ENCODE data around the gene TEAD4.

The TEAD4 gene

GRCh38 chr12:3045494-3045893 is 86.3 kb downstream of the TEAD4 start:
- no peaks in the 10 kb centered on the region for H3K27me3 ChIP-seq (ENCODE audit: insufficient read depth, poor library complexity, severe bottlenecking)
- H3K4me1 ChIP-seq (ENCODE audit: insufficient read depth, poor library complexity, severe bottlenecking), result no peaks in the 10 kb centered on the region
- ATAC-seq (ENCODE audit: low read depth) (no peak), DNase-seq (ENCODE audit: low spot score) (no peak)
- no peak for TF ChIP-seq CTCF (IDR thresholded peaks at IDR 0.05; ENCODE audit: poor library complexity, severe bottlenecking)
- H3K36me3 ChIP-seq (ENCODE audit: low read depth), result peaks cover 2% of the 10 kb centered on the region; the same call in 1 of the 2 replicates
- H3K4me3 ChIP-seq (ENCODE audit: severe bottlenecking), result no peak overlapping the region
- no peak overlapping the region for H3K27ac ChIP-seq (ENCODE audit: poor library complexity, severe bottlenecking)
- H3K9me3 ChIP-seq (ENCODE audit: severe bottlenecking), result no peaks in the 10 kb centered on the region

- Histone ChIP-seq H3K4me3 (ENCODE audit: severe bottlenecking) (no peak overlapping the region), H3K27me3 (ENCODE audit: insufficient read depth, poor library complexity, severe bottlenecking) (no peaks in the 10 kb centered on the region), H3K36me3 (ENCODE audit: low read depth) (no peaks in the 10 kb centered on the region), H3K4me1 (ENCODE audit: insufficient read depth, poor library complexity, severe bottlenecking) (no peaks in the 10 kb centered on the region), H3K9me3 (ENCODE audit: severe bottlenecking) (no peaks in the 10 kb centered on the region), H3K27ac (ENCODE audit: poor library complexity, severe bottlenecking) (no peak overlapping the region)
- DNase-seq (ENCODE audit: low spot score), result no peak
- TF ChIP-seq CTCF (IDR thresholded peaks at IDR 0.05; ENCODE audit: poor library complexity, severe bottlenecking), result no peak
- ATAC-seq (ENCODE audit: low read depth), result no peak
Observed at GRCh38 chr12:3045989-3046388, 86.8 kb downstream of the TEAD4 start.

GRCh38 chr12:3046441-3047200 is 87.4 kb downstream of the TEAD4 start:
- no peaks in the 10 kb centered on the region for H3K4me1 ChIP-seq (ENCODE audit: insufficient read depth, poor library complexity, severe bottlenecking)
- H3K36me3 ChIP-seq (ENCODE audit: low read depth), result no peaks in the 10 kb centered on the region
- H3K4me3 ChIP-seq (ENCODE audit: severe bottlenecking), result no peak overlapping the region
- H3K9me3 ChIP-seq (ENCODE audit: severe bottlenecking), result no peaks in the 10 kb centered on the region
- H3K27ac ChIP-seq (ENCODE audit: poor library complexity, severe bottlenecking), result no peak overlapping the region
- ATAC-seq (ENCODE audit: low read depth) (no peak), DNase-seq (ENCODE audit: low spot score) (no peak)
- H3K27me3 ChIP-seq (ENCODE audit: insufficient read depth, poor library complexity, severe bottlenecking), result no peaks in the 10 kb centered on the region
- no peak for TF ChIP-seq CTCF (IDR thresholded peaks at IDR 0.05; ENCODE audit: poor library complexity, severe bottlenecking)

- ATAC-seq (ENCODE audit: low read depth), result no peak
- no peak overlapping the region for H3K4me3 ChIP-seq (ENCODE audit: severe bottlenecking)
- H3K27me3 ChIP-seq (ENCODE audit: insufficient read depth, poor library complexity, severe bottlenecking), result no peaks in the 10 kb centered on the region
- TF ChIP-seq CTCF (IDR thresholded peaks at IDR 0.05; ENCODE audit: poor library complexity, severe bottlenecking), result no peak
- no peaks in the 10 kb centered on the region for H3K36me3 ChIP-seq (ENCODE audit: low read depth)
- no peaks in the 10 kb centered on the region for H3K9me3 ChIP-seq (ENCODE audit: severe bottlenecking)
- no peaks in the 10 kb centered on the region for H3K4me1 ChIP-seq (ENCODE audit: insufficient read depth, poor library complexity, severe bottlenecking)
- no peak overlapping the region for H3K27ac ChIP-seq (ENCODE audit: poor library complexity, severe bottlenecking)
- no peak for DNase-seq (ENCODE audit: low spot score)
Observed at GRCh38 chr12:3047961-3048360, 88.8 kb downstream of the TEAD4 start.

- H3K27ac ChIP-seq (ENCODE audit: poor library complexity, severe bottlenecking), result no peak overlapping the region
- DNase-seq (ENCODE audit: low spot score), result no peak
- ATAC-seq (ENCODE audit: low read depth), result no peak
- H3K9me3 ChIP-seq (ENCODE audit: severe bottlenecking), result no peaks in the 10 kb centered on the region
- no peaks in the 10 kb centered on the region for H3K4me1 ChIP-seq (ENCODE audit: insufficient read depth, poor library complexity, severe bottlenecking)
- H3K4me3 ChIP-seq (ENCODE audit: severe bottlenecking), result no peak overlapping the region
- no peaks in the 10 kb centered on the region for H3K27me3 ChIP-seq (ENCODE audit: insufficient read depth, poor library complexity, severe bottlenecking)
- TF ChIP-seq CTCF (IDR thresholded peaks at IDR 0.05; ENCODE audit: poor library complexity, severe bottlenecking), result no peak
- no peaks in the 10 kb centered on the region for H3K36me3 ChIP-seq (ENCODE audit: low read depth)
Observed at GRCh38 chr12:3048540-3048939, 89.3 kb downstream of the TEAD4 start.

Data from RWPE2 (cell line).